Activated CD4-positive, alpha-beta T cell treated with anti-CD3 and anti-CD28 coated beads, Interleukin-2, Interleukin-6, amounts not matched to agents 100 ng/mL and 50 ng/mL, durations not matched to agents 16 hours and 8 hours (primary cell): ENCODE data around the gene SLC16A7.
A peak's percentile ranks its signal among the peaks of the same experiment; 100 is the strongest.
"Not testable (repeated sequence)": the region's sequence is repeated elsewhere in the genome, so short reads cannot be mapped to it uniquely, and the experiment has no call there.

Experiments used
- DNase-seq: peaks from one replicate; pipeline ENCODE4 v3.0.0-alpha.2; 2020

Gene SLC16A7

GRCh38 chr12:59744564-59744963, 148.7 kb downstream of the SLC16A7 start:
- no peak for DNase-seq

- DNase-seq = not testable (repeated sequence)
Observed at GRCh38 chr12:59751091-59751490, 155.3 kb downstream of the SLC16A7 start.

GRCh38 chr12:59761542-59761941, 165.7 kb downstream of the SLC16A7 start:
- no peak for DNase-seq

DNA sequence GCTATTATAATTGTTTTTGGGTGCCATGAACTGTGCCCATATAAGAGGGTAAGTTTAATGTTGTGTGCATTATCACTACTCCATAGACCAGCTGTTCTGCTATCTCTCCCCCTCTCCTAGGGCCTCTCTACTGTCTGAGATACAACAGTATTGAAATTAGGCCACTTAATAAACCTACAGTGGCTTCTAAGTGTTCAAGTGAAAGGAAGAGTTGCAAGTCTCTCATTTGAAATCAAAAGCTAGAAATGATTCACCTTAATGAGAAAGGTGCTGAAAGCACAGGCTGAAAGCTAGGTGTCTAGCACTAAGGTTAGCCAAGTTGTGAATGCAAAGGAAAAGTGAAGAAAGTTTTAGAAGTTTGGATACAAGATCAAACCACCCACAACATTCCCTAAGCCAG, 168.0 kb downstream of the SLC16A7 start:
- DNase-seq = peak; percentile 8

DNA sequence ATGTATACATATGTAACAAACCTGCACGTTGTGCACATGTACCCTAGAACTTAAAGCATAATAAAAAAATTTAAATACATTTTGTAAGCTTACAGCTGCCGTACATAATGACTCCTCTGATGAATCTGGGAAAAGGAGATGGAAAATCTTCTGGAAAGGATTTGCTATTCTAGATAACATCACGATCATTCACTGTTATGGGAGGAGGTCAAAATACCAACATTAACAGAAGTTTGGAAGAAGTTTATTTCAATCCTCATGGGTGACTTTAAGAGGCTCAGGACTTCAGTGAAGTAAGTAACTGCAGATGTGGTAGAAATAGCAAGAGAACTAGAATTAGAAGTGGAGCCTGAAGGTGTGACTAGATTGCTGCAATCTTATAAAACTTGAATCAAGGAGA, 172.2 kb downstream of the SLC16A7 start:
- no peak for DNase-seq

DNA sequence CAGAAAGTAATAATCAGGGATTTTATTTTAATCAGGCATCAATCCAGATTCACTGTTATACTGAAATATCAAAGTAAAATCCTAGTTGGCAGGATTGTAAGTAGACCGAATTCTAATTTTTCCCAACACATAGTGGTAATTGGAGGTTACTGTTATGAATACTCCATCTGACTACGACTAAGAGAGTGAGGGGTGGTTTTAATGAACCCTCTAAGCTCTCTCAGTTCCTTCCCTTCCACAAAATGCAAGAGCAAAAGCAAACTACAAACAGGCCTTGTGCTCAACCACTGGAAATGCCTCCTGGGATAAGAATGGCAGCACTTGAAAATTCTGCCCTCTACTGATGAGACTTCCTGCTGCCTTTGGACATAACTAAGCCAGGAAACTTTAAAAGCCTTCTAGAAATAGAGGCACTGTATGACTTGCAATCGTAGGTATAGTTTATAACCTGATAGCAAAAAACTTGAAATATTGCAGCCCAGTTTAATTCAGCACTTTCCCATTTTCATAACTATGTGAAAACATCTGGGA, 184.8 kb downstream of the SLC16A7 start:
- DNase-seq = peak; percentile 4

DNA sequence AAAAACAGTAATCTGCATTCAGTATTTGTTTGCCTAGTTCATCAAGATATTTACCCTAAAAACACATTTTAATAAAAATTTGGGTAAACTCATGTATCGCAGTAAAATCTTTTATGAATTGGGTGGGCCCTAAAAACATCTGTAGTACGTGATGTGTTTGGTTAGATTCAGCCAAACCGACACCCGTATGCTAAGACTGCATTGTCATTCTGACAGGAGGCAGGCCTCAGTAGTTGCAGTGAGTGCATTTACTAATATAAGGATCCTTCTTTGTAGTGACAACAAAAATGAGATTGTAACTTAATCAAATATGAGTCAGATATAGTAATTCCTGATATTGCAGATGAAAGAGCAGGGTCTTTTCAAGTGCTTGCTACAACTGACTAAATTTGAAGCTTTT, 191.8 kb downstream of the SLC16A7 start:
- DNase-seq = no peak

GRCh38 chr12:59792647-59793046, 196.8 kb downstream of the SLC16A7 start:
- no peak for DNase-seq

DNA sequence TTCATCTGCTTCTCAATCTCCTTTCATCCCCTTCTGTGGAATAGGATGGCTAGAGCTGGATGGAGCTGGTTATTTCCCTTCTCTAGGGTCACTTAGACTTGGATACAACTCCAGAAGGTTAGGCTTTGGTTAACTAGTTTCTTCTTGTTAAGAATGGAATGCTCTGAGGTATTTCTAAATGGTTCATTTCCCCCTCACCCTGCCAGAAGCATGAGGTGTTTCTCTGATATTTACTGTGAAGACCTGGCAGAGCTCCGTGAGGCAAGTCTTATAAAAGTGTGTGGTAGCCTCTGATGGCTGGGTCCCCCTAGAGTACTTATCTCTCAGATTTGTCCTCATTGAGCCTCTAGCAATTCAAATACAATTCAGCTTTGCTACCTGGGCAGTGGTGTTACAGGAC, 207.9 kb downstream of the SLC16A7 start:
- no peak for DNase-seq

DNA sequence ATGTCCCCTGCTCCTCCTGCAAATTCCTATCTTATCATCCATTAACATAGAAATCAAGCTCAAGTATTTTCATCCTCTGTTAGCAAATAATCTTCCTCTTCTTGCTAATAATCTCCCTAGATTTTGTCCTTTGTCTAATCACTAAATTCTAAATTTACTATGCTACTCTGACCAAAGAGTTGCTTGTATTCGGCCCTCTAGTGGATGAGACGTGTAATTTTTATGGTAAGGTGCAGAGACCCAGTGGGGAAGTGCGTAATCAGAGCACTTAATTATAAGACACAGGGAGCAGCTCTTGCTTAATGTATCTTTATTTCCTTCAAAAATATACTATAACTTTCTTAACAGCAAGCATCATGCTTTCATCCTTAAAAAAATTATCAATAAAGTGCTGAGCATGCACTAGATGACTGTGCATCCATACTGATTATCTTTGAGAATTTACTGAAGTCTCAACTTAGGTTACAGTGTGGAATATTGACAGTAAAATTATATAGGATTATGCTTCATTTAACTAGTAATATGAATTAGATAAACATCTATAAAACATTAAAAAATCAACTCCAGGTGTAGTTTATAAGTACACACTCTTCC, 212.6 kb downstream of the SLC16A7 start:
- peak; percentile 43 for DNase-seq

DNA sequence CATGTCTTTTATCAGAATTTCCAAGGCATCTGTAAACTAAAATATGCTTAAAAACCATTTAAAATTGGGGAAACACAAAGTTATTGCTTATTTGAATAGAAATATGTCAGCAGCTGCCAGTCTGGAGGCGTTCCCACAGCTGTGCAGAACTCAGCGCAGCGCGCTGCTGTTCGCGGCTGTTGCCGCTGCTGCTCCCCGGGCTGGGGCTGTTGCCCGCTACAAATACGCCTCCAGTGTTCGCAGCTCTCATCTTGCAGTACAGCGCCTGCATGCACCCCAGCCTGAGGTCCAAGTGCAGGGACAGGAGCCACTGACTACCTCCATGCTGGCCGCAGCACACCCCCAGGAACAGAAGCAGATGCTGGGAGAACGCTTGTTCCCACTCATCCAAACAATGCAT, 216.2 kb downstream of the SLC16A7 start:
- DNase-seq = no peak

DNA sequence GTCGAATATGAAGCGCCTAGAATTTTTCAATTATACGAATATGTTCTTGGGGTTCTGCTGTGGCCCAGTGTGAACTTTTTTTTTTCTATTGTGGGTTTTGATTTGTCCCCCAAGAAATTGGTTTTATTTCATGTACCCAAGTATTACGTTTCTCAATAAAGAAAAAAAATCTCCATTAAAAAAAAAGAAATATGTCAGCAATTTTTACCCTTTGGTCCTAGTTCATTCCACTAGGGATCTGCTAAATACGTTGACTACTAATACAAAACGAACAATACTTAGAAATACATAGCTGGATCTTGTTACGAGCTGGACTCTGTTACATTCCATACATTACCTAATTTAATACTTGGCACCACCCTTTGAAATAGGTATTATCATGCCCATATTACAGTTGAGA, 216.9 kb downstream of the SLC16A7 start:
- no peak for DNase-seq

GRCh38 chr12:59820594-59821011, 224.8 kb downstream of the SLC16A7 start:
- no peak for DNase-seq

- no peak for DNase-seq
Observed at GRCh38 chr12:59823567-59823966, 227.7 kb downstream of the SLC16A7 start.

DNA sequence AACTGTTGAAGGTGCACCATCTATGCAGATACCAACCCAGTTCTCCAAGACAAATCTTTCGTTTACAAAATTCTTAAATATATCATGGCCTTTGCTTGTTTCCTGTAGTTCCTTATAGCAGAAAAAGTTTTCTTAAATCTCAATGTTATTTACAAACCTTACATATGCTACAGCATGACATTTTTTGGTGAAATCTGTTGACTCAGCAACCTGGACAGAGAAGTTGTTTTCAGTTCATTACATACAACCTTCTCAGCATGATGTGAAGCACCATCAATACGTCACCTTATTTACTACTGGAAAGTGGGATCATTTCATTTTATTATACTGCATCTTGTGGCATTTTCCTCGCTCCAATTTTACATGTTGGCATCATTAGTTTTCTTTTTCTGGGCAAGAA, 231.9 kb downstream of the SLC16A7 start:
- no peak for DNase-seq

DNA sequence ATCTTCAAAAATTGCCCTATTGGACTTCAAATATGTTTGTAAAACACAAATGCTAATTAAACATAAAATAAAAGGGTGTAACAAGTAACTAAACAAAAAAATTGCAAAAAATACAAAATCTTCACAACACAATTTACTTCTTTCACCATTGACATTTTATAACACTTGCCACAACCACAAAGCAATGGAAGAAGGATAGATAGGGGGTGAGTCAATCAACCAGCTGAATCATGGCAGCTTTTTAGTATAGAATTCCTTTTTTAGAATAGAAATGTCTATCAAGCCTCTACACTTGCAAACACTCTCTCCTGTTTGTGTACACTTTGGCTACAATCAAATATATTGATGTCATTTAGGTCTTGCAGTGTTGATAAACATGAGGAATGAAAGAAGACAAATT, 232.7 kb downstream of the SLC16A7 start:
- DNase-seq = no peak

DNA sequence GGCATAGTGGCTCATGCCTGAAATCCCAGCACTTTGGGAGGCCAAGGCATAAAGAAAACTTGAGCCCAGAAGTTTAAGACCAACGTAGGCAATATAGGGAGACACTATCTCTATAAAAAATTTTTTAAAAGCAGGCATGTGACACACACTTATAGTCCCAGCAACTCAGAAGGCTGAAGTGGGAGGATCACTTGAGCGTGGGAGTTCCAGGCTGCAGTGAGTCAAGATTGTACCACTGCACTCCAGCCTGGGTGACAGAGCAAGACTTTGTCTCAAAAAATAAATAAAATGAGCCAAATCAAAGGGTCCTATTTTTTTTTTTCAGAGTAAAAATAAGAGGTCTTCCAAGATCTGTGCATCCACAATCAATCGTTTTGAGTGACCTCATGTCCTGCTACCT, 237.6 kb downstream of the SLC16A7 start:
- DNase-seq = no peak

- peak; percentile 19 for DNase-seq
Observed at GRCh38 chr12:59834659-59835474, 239.0 kb downstream of the SLC16A7 start.
